IPS-18a (cell line): ENCODE measurements around the gene RHOV.

Source experiments
- H3K27ac ChIP-seq: one replicate; pipeline ENCODE4 v1.5.1; 2013; ENCODE audit warnings: low read length
- H3K27me3 ChIP-seq: one replicate; pipeline ENCODE4 v1.6.1; 2013; ENCODE audit warnings: mild to moderate bottlenecking, low read length; ENCODE audit not compliant: control insufficient read depth, insufficient read depth
- H3K36me3 ChIP-seq: one replicate; pipeline ENCODE4 v1.6.1; 2013; ENCODE audit warnings: low read depth, low read length; ENCODE audit not compliant: control insufficient read depth
- H3K4me1 ChIP-seq: one replicate; pipeline ENCODE4 v1.6.1; 2013; ENCODE audit warnings: low read depth, low read length; ENCODE audit not compliant: control insufficient read depth
- H3K4me3 ChIP-seq: one replicate; pipeline ENCODE4 v1.5.1; 2013; ENCODE audit warnings: low read length
- H3K9ac ChIP-seq: one replicate; pipeline ENCODE4 v1.6.1; 2013; ENCODE audit warnings: mild to moderate bottlenecking, low read length, moderate library complexity
- H3K9me3 ChIP-seq: one replicate; pipeline ENCODE4 v1.6.1; 2013; ENCODE audit warnings: low read depth, low read length; ENCODE audit not compliant: control insufficient read depth

The RHOV gene

DNA sequence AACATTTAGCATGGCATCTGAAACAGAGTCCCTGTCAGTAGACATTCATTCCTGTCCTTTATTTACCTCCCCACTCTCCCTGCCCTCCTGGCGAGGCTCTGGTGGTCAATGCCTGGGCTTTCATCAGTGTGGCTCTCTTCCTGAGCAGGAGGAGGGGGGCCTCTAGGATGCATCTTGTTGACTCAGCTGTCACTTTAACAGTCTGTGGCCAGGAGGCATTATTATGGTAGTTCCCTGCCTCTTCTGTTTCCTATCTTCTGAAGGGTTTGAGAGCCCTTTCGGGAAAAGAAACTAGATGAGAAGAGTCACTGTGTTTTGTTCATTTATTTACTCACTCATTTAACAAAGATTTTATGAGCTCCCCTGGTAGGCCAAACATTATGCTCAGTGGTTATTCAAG, 43.1 kb downstream of the RHOV start:
- Histone ChIP-seq H3K4me1 (no peaks in the 10 kb centered on the region), H3K27ac (no peak overlapping the region)

DNA sequence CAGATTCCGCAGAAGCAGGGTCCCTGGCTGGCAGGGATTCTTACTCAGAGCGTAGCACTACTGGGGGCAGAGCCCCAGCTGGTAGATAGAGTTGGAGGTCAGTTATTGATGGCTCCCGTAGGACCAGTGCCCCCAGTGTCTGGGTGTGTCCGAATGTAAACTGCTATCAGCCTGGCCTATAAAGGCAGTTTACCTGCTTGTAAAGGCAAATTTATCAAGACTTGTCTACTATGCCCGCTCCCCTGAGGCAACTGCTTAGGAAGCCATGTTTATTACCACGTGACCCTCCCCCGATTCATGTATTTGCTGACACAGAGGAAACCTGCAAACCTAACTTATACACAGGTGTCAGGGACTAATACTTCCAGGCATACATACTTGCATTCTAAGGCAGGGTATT, 44.9 kb downstream of the RHOV start:
- H3K4me1 ChIP-seq, result no peaks in the 10 kb centered on the region
- H3K36me3 ChIP-seq, result no peaks in the 10 kb centered on the region
- no peaks in the 10 kb centered on the region for H3K27me3 ChIP-seq
- H3K9ac ChIP-seq, result no peak overlapping the region
- H3K27ac ChIP-seq, result no peak overlapping the region
- H3K4me3 ChIP-seq, result no peak overlapping the region
- H3K9me3 ChIP-seq, result no peaks in the 10 kb centered on the region

More for the DNA sequence above, 43.1 kb downstream of the RHOV start:
- Histone ChIP-seq H3K27me3 (no peaks in the 10 kb centered on the region), H3K4me3 (no peak overlapping the region), H3K36me3 (no peaks in the 10 kb centered on the region), H3K9ac (no peak overlapping the region), H3K9me3 (no peaks in the 10 kb centered on the region)

DNA sequence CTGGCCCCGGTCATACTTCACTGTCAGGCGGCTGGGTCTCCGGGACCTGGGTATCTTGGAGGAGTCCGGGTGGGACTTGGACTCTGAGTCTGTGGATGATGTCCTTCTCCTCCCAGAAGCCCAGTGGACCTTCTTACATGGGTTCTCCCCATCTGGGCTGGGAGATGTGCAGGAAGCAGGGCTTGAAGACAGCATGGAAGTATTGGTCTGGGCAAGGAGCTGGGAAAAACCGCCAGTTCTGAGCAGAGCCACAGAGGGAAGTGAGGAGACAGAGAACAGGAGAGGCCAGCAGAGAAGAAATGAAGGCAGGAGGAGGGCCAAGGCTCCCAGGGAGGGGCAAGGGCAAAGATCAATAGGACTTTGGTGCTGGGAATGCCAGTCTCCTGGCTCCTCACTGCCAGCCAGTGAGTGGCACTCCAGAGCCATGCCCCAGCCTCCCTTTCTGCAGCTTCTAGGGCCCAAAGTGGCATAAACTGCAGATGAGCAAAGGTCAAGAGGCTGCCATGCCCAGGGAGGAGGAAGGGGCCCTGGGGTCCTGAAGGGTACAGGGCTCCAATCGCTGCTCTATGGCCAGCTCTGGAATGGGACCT, 45.5 kb downstream of the RHOV start, which contains the start of gene PPP1R14D:
TSS of gene PPP1R14D (minus strand) at position 262 of the 590 bp plus-strand sequence. CDS start at position 195, 67 bp downstream.
- no peaks in the 10 kb centered on the region for H3K27me3 ChIP-seq
- no peak within 1 kb of the TSS for H3K9ac ChIP-seq
- no peak within 1 kb of the TSS for H3K27ac ChIP-seq
- H3K4me1 ChIP-seq, result no peaks in the 10 kb centered on the region
- no peaks in the 10 kb centered on the region for H3K9me3 ChIP-seq
- no peaks in the 10 kb centered on the region for H3K36me3 ChIP-seq
- H3K4me3 ChIP-seq, result no peak within 1 kb of the TSS

DNA sequence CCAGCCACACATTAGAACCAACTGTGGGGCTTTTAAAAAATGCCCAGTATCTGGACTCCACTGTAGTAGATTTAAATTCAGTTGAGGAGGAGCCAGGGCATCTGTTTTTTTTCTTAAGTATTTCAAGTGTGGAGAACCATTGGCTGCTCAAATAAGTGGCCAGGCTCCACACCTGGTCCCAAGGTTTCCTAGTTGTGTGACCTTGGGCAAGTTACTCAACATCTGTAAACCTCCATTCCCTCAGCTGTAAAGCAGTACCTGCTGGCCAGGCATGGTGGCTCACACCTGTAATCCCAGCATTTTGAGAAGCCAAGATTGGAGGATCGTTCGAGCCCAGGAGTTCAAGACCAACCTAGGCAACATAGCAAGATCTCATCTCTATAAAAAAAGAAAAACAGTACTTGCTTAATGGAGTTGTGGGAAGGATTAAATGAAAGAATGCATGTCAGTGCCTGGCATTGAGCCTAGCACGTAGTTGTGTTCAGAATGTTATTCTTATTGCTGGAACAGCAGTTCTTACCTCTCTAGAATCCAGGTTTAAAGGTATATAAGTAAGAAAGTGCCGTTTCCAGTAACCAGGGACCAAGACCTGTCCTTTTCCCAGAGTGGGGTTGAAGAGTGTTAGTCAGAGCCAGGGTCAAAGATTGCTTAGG, 47.5 kb downstream of the RHOV start:
- H3K9ac ChIP-seq, result no peak overlapping the region
- H3K9me3 ChIP-seq, result no peaks in the 10 kb centered on the region
- H3K4me3 ChIP-seq, result no peak overlapping the region
- H3K4me1 ChIP-seq, result no peaks in the 10 kb centered on the region
- no peaks in the 10 kb centered on the region for H3K27me3 ChIP-seq
- H3K36me3 ChIP-seq, result no peaks in the 10 kb centered on the region
- H3K27ac ChIP-seq, result no peak overlapping the region

DNA sequence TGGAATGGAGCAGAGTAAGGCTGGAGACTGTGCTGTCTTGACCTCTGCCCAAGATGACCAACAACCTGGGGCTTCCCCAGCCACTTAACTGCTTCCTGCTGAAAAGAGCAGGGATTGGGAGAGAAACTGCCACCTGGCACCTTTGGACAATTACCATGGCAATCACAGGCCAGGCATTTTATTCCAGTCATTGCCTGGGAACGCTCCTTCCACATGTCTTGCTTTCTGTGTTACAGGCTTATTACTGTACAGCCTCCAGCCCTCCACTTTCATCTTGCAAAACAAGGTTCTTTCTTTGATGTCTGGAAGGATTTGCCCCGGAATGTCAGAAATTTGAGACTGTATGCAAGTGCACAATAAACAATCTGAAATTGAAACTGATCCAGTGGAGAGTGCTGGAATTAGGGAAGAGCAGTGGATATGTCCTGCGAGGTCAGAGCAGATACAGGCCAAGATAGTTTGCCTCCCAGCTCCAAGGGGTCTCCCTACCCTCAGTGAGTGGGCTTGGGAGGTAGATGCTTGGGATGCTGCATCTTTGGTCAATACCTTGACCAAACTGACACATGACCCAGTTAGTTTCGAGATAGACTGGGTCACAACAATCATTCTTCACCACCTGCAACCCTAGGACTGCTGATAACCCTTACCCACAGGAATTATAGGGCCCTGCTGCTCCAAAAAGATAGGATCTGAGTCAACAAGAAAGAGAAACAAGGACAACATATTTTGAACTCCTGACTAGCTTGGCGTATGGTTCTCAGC, 48.2 kb downstream of the RHOV start:
- no peaks in the 10 kb centered on the region for H3K4me1 ChIP-seq
- no peak overlapping the region for H3K9ac ChIP-seq
- no peaks in the 10 kb centered on the region for H3K27me3 ChIP-seq

DNA sequence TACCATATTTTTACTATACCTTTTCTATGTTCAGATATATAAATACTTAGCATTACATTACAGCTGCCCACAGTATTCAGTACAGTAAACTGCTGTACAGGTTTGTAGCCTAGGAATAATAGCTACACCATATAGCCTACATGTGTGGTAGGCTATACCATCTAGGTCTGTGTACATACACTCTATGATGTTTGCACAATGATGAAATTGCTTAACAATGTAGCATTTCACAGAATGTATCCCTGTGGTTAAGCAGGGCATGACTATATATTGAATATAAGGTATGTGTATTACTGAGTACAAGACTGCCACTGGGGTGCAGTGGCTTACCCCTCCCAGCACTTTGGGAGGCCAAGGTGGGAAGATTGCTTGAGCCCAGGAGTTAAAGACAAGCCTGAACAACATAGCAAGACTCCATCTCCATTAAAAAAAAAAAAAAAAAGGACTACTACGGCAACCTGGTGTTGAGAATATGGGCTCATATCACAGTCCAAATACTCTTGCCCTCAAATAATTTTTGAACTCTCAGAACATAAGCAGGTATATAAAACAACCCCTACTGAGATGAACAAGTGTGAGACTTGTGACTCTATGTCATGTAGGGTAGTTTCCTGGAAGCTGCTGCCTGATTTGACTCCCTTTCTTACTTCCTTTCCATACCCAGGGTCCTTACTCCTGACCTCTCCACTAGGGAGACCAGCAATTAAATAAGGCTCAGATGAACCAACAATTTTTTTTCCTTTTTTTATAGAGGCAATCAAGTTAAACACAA, 50.3 kb downstream of the RHOV start:
- no peak overlapping the region for H3K27ac ChIP-seq
- H3K9ac ChIP-seq, result no peak overlapping the region
- no peak overlapping the region for H3K4me3 ChIP-seq
- no peaks in the 10 kb centered on the region for H3K36me3 ChIP-seq
- H3K27me3 ChIP-seq, result no peaks in the 10 kb centered on the region
- H3K4me1 ChIP-seq, result no peaks in the 10 kb centered on the region
- no peaks in the 10 kb centered on the region for H3K9me3 ChIP-seq

More for the DNA sequence above, 48.2 kb downstream of the RHOV start:
- Histone ChIP-seq H3K4me3 (no peak overlapping the region), H3K36me3 (no peaks in the 10 kb centered on the region), H3K9me3 (no peaks in the 10 kb centered on the region), H3K27ac (no peak overlapping the region)
